AG09319 (cell line): ENCODE data around the gene LMBR1.
"Not testable (repeated sequence)": the region's sequence is repeated elsewhere in the genome, so short reads cannot be mapped to it uniquely, and the experiment has no call there.

ENCODE experiments used
- DNase-seq: peaks from one replicate; pipeline ENCODE4 v3.0.0-alpha.2; 2010; ENCODE audit warnings: low read depth; ENCODE audit errors: extremely low read depth
- CTCF ChIP-seq: IDR thresholded peaks from 2 replicates; pipeline ENCODE4 v1.5.1; 2011; ENCODE audit warnings: low read depth, mild to moderate bottlenecking, inconsistent platforms, low read length, moderate library complexity

Gene LMBR1

GRCh38 chr7:156929789-156930539 lies 37.0 kb upstream of the LMBR1 start:
- no peak for DNase-seq
- no peak for TF ChIP-seq CTCF

- TF ChIP-seq CTCF = no peak
- DNase-seq = no peak
Observed at GRCh38 chr7:156928406-156928747, 35.4 kb upstream of the LMBR1 start.

GRCh38 chr7:156927571-156928405 lies 34.8 kb upstream of the LMBR1 start:
- no peak for TF ChIP-seq CTCF
- DNase-seq = no peak

GRCh38 chr7:156925821-156926220 lies 32.8 kb upstream of the LMBR1 start:
- not testable (repeated sequence) for DNase-seq

- DNase-seq = not testable (repeated sequence)
Observed at GRCh38 chr7:156922304-156922703, 29.3 kb upstream of the LMBR1 start.

DNA sequence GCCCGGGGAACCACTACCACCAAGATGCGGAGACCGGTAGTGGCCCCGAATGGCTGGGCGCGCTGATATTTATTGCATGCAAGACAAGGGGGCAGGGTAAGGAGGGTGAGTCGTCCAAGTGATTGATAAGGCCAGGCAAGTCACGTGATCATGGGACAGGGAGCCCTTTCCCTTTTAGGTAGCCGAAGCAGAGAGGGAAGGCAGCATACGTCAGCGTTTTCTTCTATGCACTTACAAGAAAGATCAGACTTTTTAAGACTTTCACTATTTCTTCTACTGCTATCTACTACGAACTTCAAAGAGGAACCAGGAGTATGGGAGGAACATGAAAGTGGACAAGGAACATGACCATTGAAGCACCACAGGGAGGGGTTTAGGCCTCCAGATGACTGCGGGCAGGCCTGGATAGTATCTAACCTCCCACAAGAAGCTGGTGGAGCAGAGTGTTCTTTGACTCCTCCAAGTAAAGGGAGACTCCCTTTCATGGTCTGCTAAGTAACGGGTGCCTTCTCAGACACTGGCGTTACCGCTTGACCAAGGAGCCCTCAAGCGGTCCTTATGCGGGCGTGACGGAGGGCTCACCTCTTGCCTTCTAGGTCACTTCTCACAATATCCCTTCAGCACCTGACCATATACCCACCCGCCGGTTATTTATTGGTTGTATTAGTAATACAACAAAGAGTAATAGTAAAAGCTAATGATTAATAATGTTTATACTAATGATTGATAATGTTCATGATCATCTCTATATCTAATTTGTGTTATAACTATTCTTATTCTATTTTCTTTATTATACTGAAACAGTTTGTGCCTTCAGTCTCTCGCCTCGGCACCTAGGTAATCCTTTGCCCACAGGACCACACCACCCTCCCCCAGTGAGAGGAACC lies 27.7 kb upstream of the LMBR1 start:
- DNase-seq = not testable (repeated sequence)

- TF ChIP-seq CTCF = no peak
- DNase-seq = no peak
Observed at GRCh38 chr7:156920076-156920475, 27.1 kb upstream of the LMBR1 start.

DNA sequence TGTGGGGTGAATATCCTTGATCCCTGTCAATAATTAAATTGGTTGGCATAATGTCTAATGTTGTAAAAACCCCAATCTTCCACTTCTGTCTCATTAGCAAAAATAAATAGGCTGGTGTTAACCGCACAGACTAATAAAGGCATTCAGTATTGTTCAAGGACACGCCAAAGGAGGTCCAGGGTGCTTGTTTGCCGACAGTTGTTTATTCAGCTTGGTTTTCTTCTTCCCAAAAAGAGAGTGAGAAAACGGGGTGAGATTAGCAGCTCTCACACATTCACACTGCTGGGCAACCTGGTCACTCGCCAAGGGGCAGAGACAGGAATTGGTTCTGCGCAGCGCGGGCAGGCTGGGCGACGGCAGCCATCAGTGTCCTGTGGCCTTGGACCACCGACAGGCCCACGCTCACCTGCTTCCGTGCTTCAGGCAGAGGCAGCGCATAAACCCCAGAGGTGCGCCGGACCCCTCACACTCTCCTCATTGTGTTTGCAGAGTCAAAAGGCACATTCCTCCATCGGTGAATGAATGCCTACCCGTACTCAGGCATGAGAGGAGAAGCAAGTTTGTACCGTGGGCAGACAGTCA lies 26.2 kb upstream of the LMBR1 start:
- no peak for TF ChIP-seq CTCF
- no peak for DNase-seq
